Measurements from ENCODE around the gene TMEM101. TPM values are rescaled to one million over a fixed set of nuclear protein-coding genes. Genes with fewer than 3 reads are reported as not detected.
A peak's percentile ranks its signal among the peaks of the same experiment; 100 is the strongest.

Gene TMEM101
- total RNA-seq, 1 experiment from 2014 or later: 18.6 TPM

DNA sequence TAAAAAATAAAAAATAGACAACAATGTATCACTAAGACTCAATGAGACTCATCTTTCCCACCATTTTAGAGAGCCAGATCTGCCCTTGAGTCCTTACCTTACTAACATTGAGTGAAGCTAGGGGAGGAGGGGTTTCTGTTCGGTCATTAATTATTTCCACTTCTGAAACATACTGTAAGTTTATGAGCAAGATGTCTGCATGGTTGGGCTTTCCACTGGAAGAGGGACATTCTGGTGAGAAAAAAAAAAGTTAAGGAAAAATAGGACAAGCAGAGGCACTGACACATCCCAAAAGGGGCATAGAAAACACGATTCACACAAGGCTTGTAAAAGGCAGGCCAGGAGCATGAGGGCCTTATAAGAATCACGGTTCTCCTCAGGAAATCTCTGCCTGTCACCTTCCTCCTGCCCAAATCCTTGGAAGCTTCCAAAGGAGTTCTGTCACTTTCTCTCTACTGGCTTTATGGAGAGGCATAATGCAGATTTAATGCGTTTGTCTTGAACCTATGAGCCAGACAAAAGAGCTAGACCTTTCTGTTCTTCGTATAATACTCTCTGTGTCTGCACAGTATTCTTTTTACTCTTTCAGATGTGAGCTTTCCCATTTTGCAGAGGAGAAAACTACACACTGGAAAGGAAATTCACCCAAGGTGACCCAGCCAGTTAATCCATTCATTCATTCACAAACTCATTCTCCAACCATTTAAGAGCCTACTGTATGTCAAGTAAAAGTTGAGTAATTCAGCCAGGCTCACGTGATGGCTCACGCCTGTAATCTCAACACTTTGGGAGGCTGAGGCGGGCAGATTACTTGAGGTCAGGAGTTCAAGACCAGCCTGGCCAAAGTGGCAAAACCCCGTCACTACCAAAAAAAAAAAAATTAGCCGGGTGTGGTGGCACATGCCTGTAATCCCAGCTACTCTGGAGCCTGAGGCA is 49.2 kb upstream of the TMEM101 start:
- Histone ChIP-seq H3K27me3 (ENCODE audit: insufficient read depth, low read length) (no peaks in the 10 kb centered on the region), H3K23ac (ENCODE audit: insufficient read length, low read depth, low read length) (no peak overlapping the region), H3K27ac (ENCODE audit: insufficient read length, low read depth, low read length) (no peak overlapping the region), H3K18ac (ENCODE audit: insufficient read length, low read depth, low read length) (no peak overlapping the region), H4K8ac (replicated peaks; ENCODE audit: insufficient read length, low read depth, low read length) (no peak overlapping the region), H3K4me2 (ENCODE audit: insufficient read depth, insufficient read length, low read length) (no peak overlapping the region), H3K14ac (ENCODE audit: insufficient read depth, low read length) (no peak overlapping the region), H3K79me1 (ENCODE audit: insufficient read depth, low read depth, low read length, poor library complexity, severe bottlenecking) (peaks cover 6% of the 10 kb centered on the region), H3K4ac (ENCODE audit: low read depth, low read length) (no peak overlapping the region), H2BK120ac (ENCODE audit: low read depth, low read length, poor library complexity, severe bottlenecking) (no peak overlapping the region), H3K23me2 (ENCODE audit: insufficient read length, low read depth, low read length, poor library complexity, severe bottlenecking) (peaks cover 3% of the 10 kb centered on the region), H3K9ac (ENCODE audit: extremely low read depth, insufficient read length, low read length) (peak overlapping the region; percentile 31), H2BK5ac (ENCODE audit: insufficient read length, low read length) (no peak overlapping the region), H2BK15ac (ENCODE audit: low read depth, low read length) (no peak overlapping the region), H3K9me3 (ENCODE audit: control insufficient read depth, low read depth, low read length) (no peaks in the 10 kb centered on the region), H3K56ac (ENCODE audit: insufficient read length, low read depth, low read length) (no peak overlapping the region), H4K20me1 (ENCODE audit: control insufficient read depth, insufficient read depth, insufficient read length) (no peaks in the 10 kb centered on the region), H4K5ac (ENCODE audit: insufficient read length, low read depth, low read length) (no peak overlapping the region), H4K91ac (ENCODE audit: insufficient read length, low read depth, low read length) (no peak overlapping the region), H2AK5ac (ENCODE audit: insufficient read length, low read length) (no peak overlapping the region), H3K4me1 (ENCODE audit: insufficient read depth, low read length) (0 out of 2 replicates have a peak, but pooled peaks cover 2% of the 10 kb centered on the region), H2AFZ (ENCODE audit: low read length) (no peak overlapping the region), H3T11ph (ENCODE audit: low read length) (no peak overlapping the region), H2BK20ac (ENCODE audit: low read depth, low read length, poor library complexity, severe bottlenecking) (no peak overlapping the region), H2BK12ac (ENCODE audit: insufficient read length, low read depth, low read length) (no peak overlapping the region), H3K79me2 (ENCODE audit: insufficient read depth, low read length) (peaks cover 38% of the 10 kb centered on the region)
- Mint-ChIP-seq H3K4me1 (peaks cover 23 to 28% of the 10 kb centered on the region in 2 experiments; a peak in 3 of 4 replicates), H3K9me3 (no peaks in the 10 kb centered on the region), H3K27ac (peak overlapping the region in 1 of 3 experiments; percentile 59; a peak in 3 of 7 replicates), H3K36me3 (ENCODE audit: insufficient read depth in 1 of 3, low read depth in 3 of 3) (peaks cover 38 to 55% (median 51%) of the 10 kb centered on the region in 3 experiments), H3K4me3 (peak overlapping the region; percentile 70 to 95; a peak in 4 of 5 replicates), H3K27me3 (ENCODE audit: low read depth) (no peaks in the 10 kb centered on the region)
- no CpG with 5 or more reads among the region's 10 CpGs for WGBS (ENCODE audit: extremely low coverage, insufficient read length, low lambda C conversion rate)
- TF ChIP-seq, protein P1, sequence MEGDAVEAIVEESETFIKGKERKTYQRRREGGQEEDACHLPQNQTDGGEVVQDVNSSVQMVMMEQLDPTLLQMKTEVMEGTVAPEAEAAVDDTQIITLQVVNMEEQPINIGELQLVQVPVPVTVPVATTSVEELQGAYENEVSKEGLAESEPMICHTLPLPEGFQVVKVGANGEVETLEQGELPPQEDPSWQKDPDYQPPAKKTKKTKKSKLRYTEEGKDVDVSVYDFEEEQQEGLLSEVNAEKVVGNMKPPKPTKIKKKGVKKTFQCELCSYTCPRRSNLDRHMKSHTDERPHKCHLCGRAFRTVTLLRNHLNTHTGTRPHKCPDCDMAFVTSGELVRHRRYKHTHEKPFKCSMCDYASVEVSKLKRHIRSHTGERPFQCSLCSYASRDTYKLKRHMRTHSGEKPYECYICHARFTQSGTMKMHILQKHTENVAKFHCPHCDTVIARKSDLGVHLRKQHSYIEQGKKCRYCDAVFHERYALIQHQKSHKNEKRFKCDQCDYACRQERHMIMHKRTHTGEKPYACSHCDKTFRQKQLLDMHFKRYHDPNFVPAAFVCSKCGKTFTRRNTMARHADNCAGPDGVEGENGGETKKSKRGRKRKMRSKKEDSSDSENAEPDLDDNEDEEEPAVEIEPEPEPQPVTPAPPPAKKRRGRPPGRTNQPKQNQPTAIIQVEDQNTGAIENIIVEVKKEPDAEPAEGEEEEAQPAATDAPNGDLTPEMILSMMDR (conservative IDR thresholded peaks at IDR 0.05): no peak
- DNase-seq: no peak
